A549 (cell line): ENCODE measurements around the gene HOXB5. TPM values are rescaled to one million over a fixed set of nuclear protein-coding genes. Genes with fewer than 3 reads are reported as not detected.

Source experiments
- ATAC-seq, 2 experiments: fragments of 200-7000 bp in 1 of 2; fragments of >200 bp in 1 of 2; cut with Nextera tagmentation in 1 of 2; cut with Tn5 transposase in 1 of 2; 3 replicates each; pipeline versions ENCODE4 v1.8.0 to v1.9.1; 2018 to 2020; ENCODE audit warnings: mild to moderate bottlenecking in 1 of 2, moderate library complexity in 1 of 2
- CTCF ChIA-PET: fragments of 300-600 bp; sonication (Branson Sonifier 250); formaldehyde crosslinking; extraction: SDS; loops from one replicate; lab custom pipeline; 2021; ENCODE audit warnings: antibody characterized with exemption, inconsistent platforms; lab: Yijun Ruan, JAX
- POLR2A ChIA-PET: fragments of 350-600 bp; formaldehyde crosslinking; extraction: SDS; loops from one replicate; lab custom pipeline; 2021; ENCODE audit warnings: antibody characterized with exemption, inconsistent platforms; lab: Yijun Ruan, JAX
- DNase-seq, 2 experiments: peaks; one replicate each; pipeline versions ENCODE4 v3.0.0 to v3.0.0-alpha.2; 2011 to 2016; ENCODE audit warnings: low read depth in 1 of 2, low spot score in 1 of 2
- FAIRE-seq: peaks from 2 replicates; lab custom pipeline; 2011; peaks lifted over from hg19 to GRCh38; lab: Jason Lieb, UNC
- H3K27ac ChIP-seq, 2 experiments: fragments of >200 bp; sonication (Bioruptor Twin); formaldehyde crosslinking; 3 replicates each; pipeline ENCODE4 v1.5.1; 2016 to 2017
- H3K4me1 ChIP-seq: fragments of >200 bp; sonication (Bioruptor Twin); formaldehyde crosslinking; 3 replicates; pipeline ENCODE4 v1.6.1; 2016
- H3K4me2 ChIP-seq: fragments of >200 bp; sonication (Bioruptor Twin); formaldehyde crosslinking; 3 replicates; pipeline ENCODE4 v1.6.1; 2016
- H3K4me3 ChIP-seq: fragments of >200 bp; sonication (Bioruptor Twin); formaldehyde crosslinking; 3 replicates; pipeline ENCODE4 v1.5.1; 2016
- H3K9me3 ChIP-seq: fragments of >200 bp; sonication (Bioruptor Twin); formaldehyde crosslinking; 3 replicates; pipeline ENCODE4 v1.6.1; 2016
- BHLHE40 ChIP-seq: IDR thresholded peaks from 2 replicates; pipeline ENCODE4 v1.6.1; 2012; ENCODE audit warnings: low read depth, low read length, inconsistent platforms
- CBX2 ChIP-seq: fragments of 200-600 bp; sonication (generic); IDR thresholded peaks from 2 replicates; pipeline ENCODE4 v1.6.1; 2016; ENCODE audit warnings: low read depth, mild to moderate bottlenecking, borderline replicate concordance
- CBX8 ChIP-seq: fragments of 200-600 bp; sonication (generic); IDR thresholded peaks from 2 replicates; pipeline ENCODE4 v1.6.1; 2016
- CHD4 ChIP-seq: fragments of 200-600 bp; sonication (generic); IDR thresholded peaks from 2 replicates; pipeline ENCODE4 v1.6.1; 2016; ENCODE audit warnings: antibody characterized with exemption, mild to moderate bottlenecking, borderline replicate concordance
- EP300 ChIP-seq, 2 experiments: fragments of >200 bp; sonication (Bioruptor Twin); formaldehyde crosslinking; IDR thresholded peaks; 2 replicates in 1 of 2; 3 replicates in 1 of 2; pipeline ENCODE4 v1.6.1; 2016 to 2017
- FOXS1 ChIP-seq: fragments of 250-450 bp; sonication (Bioruptor Pico); IDR thresholded peaks from 2 replicates; pipeline ENCODE4 v1.5.0; 2020; ENCODE audit warnings: mild to moderate bottlenecking, moderate library complexity
- GATA3 ChIP-seq: IDR thresholded peaks from 2 replicates; pipeline ENCODE4 v1.6.1; 2012; ENCODE audit warnings: borderline replicate concordance
- HEYL ChIP-seq: fragments of 250-450 bp; sonication (Bioruptor Pico); IDR thresholded peaks from 2 replicates; pipeline ENCODE4 v1.8.0; 2021; ENCODE audit warnings: mild to moderate bottlenecking, moderate library complexity
- HMGXB4 ChIP-seq: fragments of 250-450 bp; sonication (Bioruptor Pico); IDR thresholded peaks from 2 replicates; pipeline ENCODE4 v1.5.0; 2021; ENCODE audit warnings: mild to moderate bottlenecking, moderate library complexity, borderline replicate concordance
- HOXB13 ChIP-seq: fragments of 250-450 bp; sonication (Bioruptor Pico); IDR thresholded peaks from 2 replicates; pipeline ENCODE4 v1.5.0; 2020; ENCODE audit warnings: low read depth, mild to moderate bottlenecking, moderate library complexity
- HOXB5 ChIP-seq: fragments of 250-450 bp; sonication (Bioruptor Pico); IDR thresholded peaks from 2 replicates; pipeline ENCODE4 v1.5.0; 2020; ENCODE audit warnings: mild to moderate bottlenecking, moderate library complexity
- KDM1A ChIP-seq: fragments of 200-600 bp; sonication (generic); IDR thresholded peaks from 2 replicates; pipeline ENCODE4 v1.6.1; 2016; ENCODE audit warnings: low read depth, mild to moderate bottlenecking
- MAFK ChIP-seq: fragments of 450-650 bp; IDR thresholded peaks from 2 replicates; pipeline ENCODE4 v1.6.1; 2014; ENCODE audit not compliant: partially characterized antibody
- NFE2L2 ChIP-seq: fragments of 150-350 bp; conservative IDR thresholded peaks from 2 replicates; pipeline ENCODE4 v1.6.1; 2014; ENCODE audit warnings: low read length
- NPAS2 ChIP-seq: fragments of 250-450 bp; sonication (Bioruptor Pico); IDR thresholded peaks from 2 replicates; pipeline ENCODE4 v1.8.0; 2022; ENCODE audit warnings: mild to moderate bottlenecking, moderate library complexity, borderline replicate concordance
- NR3C1 ChIP-seq: fragments of >200 bp; sonication (Bioruptor Twin); formaldehyde crosslinking; IDR thresholded peaks from 3 replicates; pipeline ENCODE4 v1.6.1; 2017
- POLR2A ChIP-seq: IDR thresholded peaks from 2 replicates; pipeline ENCODE4 v1.6.1; 2012; ENCODE audit warnings: mild to moderate bottlenecking, low read length
- POLR2AphosphoS2 ChIP-seq: conservative IDR thresholded peaks from 2 replicates; pipeline ENCODE4 v1.6.1; 2012; ENCODE audit warnings: low read length, improper control_type of control experiment, inconsistent platforms
- RAD21 ChIP-seq, 2 experiments: fragments of >200 bp in 1 of 2; sonication (Bioruptor Twin) in 1 of 2; formaldehyde crosslinking in 1 of 2; IDR thresholded peaks in 1 of 2; conservative IDR thresholded peaks in 1 of 2; 2 replicates in 1 of 2; 3 replicates in 1 of 2; pipeline ENCODE4 v1.6.1; 2012 to 2018; ENCODE audit warnings: inconsistent platforms in 1 of 2
- RFX5 ChIP-seq: fragments of 450-650 bp; IDR thresholded peaks from 2 replicates; pipeline ENCODE4 v1.7.1; 2014; ENCODE audit warnings: antibody characterized with exemption, mild to moderate bottlenecking, moderate library complexity
- SMC3 ChIP-seq: fragments of >200 bp; sonication (Bioruptor Twin); formaldehyde crosslinking; IDR thresholded peaks from 3 replicates; pipeline ENCODE4 v1.6.1; 2018; ENCODE audit warnings: inconsistent platforms
- TFCP2L1 ChIP-seq: fragments of 250-450 bp; sonication (Bioruptor Pico); IDR thresholded peaks from 2 replicates; pipeline ENCODE4 v1.5.0; 2021; ENCODE audit warnings: mild to moderate bottlenecking
- WGBS: methylation state at CpG from one replicate; pipeline ENCODE4 v1.1.6; 2017; ENCODE audit errors: missing lambda C conversion rate; 5-methylcytosine and 5-hydroxymethylcytosine counted together
- polyA plus RNA-seq, 4 experiments: library from polyadenylated mRNA; depleted of rRNA in 3 of 4; stranded (reverse); fragments of >200 nt; fragmentation: RNase III in 1 of 4; extraction: RNeasy Plus Mini Kit Qiagen cat#74134 plus additional on column Dnase treatment in 1 of 4; gene quantifications; 2 replicates in 3 of 4; 3 replicates in 1 of 4; pipeline ENCODE4 v1.2.3, GENCODE V29; 2011 to 2017
- TF ChIP-seq, protein P1 (sequence below): fragments of 150-350 bp; IDR thresholded peaks from 2 replicates; pipeline ENCODE4 v1.6.1; 2014; ENCODE audit warnings: low read depth, mild to moderate bottlenecking, low read length
- TF ChIP-seq, protein P2 (sequence below): fragments of 250-450 bp; sonication (Bioruptor Pico); IDR thresholded peaks from 2 replicates; pipeline ENCODE4 v1.5.0; 2020; ENCODE audit warnings: low read depth, mild to moderate bottlenecking, moderate library complexity

Gene HOXB5
- polyA plus RNA-seq, 2 of the 4 experiments (the other 2 are of a cell fraction) = 2.5 to 3.0 TPM

DNA sequence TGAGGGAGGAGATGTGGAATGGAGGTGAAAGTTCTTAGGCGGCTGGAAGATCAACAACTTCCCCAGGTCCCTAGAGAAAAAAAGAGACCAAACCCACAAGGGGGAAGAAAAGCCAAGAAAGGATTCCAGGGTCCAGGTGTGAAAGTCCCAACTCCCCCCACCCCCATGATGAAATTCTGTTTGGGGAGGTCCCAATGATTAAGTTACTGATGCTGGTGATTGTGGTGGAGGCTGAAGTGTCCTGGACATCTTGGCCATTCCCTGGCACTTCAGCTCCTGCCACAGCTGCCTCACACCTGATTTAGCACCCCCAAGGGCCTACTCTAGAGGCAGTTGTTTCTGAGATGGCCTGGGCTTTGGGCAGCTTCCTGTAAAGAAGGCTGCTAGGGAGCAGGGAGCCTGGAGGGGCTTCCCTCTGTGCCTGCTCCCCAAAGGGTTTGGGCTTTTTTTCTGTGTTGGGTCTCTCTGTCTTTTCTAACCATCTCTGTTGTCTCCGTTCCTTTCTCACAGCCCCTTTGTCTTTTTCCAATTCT is 28.5 kb downstream of the HOXB5 start:
- ChIA-PET POLR2A (no interaction called here), CTCF (interaction anchor here (0.6 kb wide), 1 partner anchor 11 kb away, joined by 3 read pairs; no protein-coding TSS in a partner anchor)
- 99% methylated on average over 2 of the region's 2 CpGs for WGBS
- TF ChIP-seq HEYL (CRISPR knock-in tag) (no peak), NR3C1 (no peak), NPAS2 (no peak), FOXS1 (no peak), BHLHE40 (no peak), HOXB5 (CRISPR knock-in tag) (no peak), MAFK (no peak), RFX5 (no peak), NFE2L2 (no peak), POLR2AphosphoS2 (no peak), EP300 (IDR thresholded peaks at IDR 0.05) (no peak), GATA3 (no peak), POLR2A (no peak)
- H3K4me3 ChIP-seq = no peak overlapping the region
- DNase-seq (no peak), FAIRE-seq (no peak), ATAC-seq (no peak)
- no peak overlapping the region for H3K4me2 ChIP-seq
- no peak overlapping the region for H3K27ac ChIP-seq
- peaks cover 13% of the 10 kb centered on the region; the same call in 2 of the 3 replicates for H3K4me1 ChIP-seq
- no peaks in the 10 kb centered on the region for H3K9me3 ChIP-seq

DNA sequence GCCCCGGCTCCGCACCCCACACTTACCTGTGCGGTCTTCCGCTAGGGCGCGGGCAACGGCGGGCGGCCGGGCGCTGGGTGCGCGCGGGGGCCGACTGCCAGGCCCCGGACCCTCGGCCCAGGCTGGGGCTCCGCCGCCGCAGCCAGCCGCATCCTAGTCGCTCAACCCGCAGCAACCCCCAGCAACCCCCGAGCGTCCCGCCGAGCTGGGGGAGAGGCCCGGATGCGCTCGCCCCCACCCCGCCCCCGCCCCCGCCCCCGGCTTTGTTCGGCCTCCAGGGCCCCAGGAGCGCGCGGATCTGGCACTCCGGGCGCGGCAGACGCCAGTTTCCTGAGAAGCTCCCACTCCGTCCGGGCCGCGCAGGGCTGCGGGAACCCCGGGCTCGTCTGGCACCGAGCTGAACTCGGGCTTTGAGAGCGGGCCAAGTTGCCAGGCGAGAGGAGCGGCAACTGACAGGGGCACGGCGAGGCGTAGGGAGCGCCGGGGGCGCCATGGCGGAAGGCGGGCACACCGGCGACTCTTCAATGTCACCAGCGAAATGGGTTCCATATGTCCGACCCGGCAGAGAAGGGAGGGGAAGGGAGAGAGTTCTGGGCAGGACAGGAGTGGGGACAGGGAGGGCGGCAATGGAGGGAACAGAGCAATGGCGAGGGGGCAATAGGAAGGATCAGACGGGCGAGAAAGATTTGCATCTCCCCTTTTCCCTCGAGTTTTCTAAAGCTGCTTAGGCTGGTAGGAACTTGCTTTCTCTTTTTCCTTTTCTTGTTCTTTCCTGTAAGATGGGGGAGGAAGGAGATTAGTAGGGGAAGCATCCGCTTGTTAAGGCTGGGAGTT is 29.2 kb downstream of the HOXB5 start:
- Histone ChIP-seq H3K4me1 (peaks cover 13% of the 10 kb centered on the region; the same call in 2 of the 3 replicates), H3K27ac (no peak overlapping the region), H3K9me3 (no peaks in the 10 kb centered on the region), H3K4me3 (no peak overlapping the region), H3K4me2 (no peak overlapping the region)
- CTCF ChIA-PET = interaction anchor here (1.3 to 3.6 kb wide), 3 partner anchors 23 to 228 kb away, joined by 3 to 13 read pairs (median 6); no protein-coding TSS in a partner anchor
- TF ChIP-seq RAD21 (conservative IDR thresholded peaks at IDR 0.05 in 1 of 2, IDR thresholded peaks at IDR 0.05 in 1 of 2) (no peak), CBX8 (no peak), TFCP2L1 (CRISPR knock-in tag) (no peak), EP300 (IDR thresholded peaks at IDR 0.05) (no peak), CHD4 (no peak), HOXB5 (CRISPR knock-in tag) (no peak), SMC3 (no peak), POLR2A (no peak), KDM1A (no peak), HMGXB4 (no peak), HOXB13 (CRISPR knock-in tag) (no peak), CBX2 (no peak), BHLHE40 (no peak)
- TF ChIP-seq, protein P1, sequence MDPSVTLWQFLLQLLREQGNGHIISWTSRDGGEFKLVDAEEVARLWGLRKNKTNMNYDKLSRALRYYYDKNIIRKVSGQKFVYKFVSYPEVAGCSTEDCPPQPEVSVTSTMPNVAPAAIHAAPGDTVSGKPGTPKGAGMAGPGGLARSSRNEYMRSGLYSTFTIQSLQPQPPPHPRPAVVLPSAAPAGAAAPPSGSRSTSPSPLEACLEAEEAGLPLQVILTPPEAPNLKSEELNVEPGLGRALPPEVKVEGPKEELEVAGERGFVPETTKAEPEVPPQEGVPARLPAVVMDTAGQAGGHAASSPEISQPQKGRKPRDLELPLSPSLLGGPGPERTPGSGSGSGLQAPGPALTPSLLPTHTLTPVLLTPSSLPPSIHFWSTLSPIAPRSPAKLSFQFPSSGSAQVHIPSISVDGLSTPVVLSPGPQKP = no peak
- TF ChIP-seq, protein P2, sequence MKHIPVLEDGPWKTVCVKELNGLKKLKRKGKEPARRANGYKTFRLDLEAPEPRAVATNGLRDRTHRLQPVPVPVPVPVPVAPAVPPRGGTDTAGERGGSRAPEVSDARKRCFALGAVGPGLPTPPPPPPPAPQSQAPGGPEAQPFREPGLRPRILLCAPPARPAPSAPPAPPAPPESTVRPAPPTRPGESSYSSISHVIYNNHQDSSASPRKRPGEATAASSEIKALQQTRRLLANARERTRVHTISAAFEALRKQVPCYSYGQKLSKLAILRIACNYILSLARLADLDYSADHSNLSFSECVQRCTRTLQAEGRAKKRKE (CRISPR knock-in tag) = no peak
- FAIRE-seq = no peak
- WGBS = 92% methylated on average over 54 of the region's 73 CpGs
- no peak for DNase-seq
- POLR2A ChIA-PET = no interaction called here
- no peak for ATAC-seq
